ENCODE data around the gene RRP1.

- TF ChIP-seq POLR2AphosphoS5 (IDR thresholded peaks at IDR 0.05; ENCODE audit: low read depth, low read length) (no peak), GABPA (IDR thresholded peaks at IDR 0.05; ENCODE audit: low read depth) (no peak), TCF12 (IDR thresholded peaks at IDR 0.05) (no peak), JUND (IDR thresholded peaks at IDR 0.05) (no peak), IRF3 (IDR thresholded peaks at IDR 0.05; ENCODE audit: low read depth, low read length) (no peak)
- TF ChIP-seq, protein P1, sequence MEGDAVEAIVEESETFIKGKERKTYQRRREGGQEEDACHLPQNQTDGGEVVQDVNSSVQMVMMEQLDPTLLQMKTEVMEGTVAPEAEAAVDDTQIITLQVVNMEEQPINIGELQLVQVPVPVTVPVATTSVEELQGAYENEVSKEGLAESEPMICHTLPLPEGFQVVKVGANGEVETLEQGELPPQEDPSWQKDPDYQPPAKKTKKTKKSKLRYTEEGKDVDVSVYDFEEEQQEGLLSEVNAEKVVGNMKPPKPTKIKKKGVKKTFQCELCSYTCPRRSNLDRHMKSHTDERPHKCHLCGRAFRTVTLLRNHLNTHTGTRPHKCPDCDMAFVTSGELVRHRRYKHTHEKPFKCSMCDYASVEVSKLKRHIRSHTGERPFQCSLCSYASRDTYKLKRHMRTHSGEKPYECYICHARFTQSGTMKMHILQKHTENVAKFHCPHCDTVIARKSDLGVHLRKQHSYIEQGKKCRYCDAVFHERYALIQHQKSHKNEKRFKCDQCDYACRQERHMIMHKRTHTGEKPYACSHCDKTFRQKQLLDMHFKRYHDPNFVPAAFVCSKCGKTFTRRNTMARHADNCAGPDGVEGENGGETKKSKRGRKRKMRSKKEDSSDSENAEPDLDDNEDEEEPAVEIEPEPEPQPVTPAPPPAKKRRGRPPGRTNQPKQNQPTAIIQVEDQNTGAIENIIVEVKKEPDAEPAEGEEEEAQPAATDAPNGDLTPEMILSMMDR (IDR thresholded peaks at IDR 0.05) = no peak
- TF ChIP-seq, protein P2, sequence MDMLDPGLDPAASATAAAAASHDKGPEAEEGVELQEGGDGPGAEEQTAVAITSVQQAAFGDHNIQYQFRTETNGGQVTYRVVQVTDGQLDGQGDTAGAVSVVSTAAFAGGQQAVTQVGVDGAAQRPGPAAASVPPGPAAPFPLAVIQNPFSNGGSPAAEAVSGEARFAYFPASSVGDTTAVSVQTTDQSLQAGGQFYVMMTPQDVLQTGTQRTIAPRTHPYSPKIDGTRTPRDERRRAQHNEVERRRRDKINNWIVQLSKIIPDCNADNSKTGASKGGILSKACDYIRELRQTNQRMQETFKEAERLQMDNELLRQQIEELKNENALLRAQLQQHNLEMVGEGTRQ (IDR thresholded peaks at IDR 0.05; ENCODE audit: borderline replicate concordance, low read depth, low read length) = no peak
Measured at GRCh38 chr21:43793243-43793642, 3.9 kb downstream of the RRP1 start.
